Mononuclear cell (primary cell): ENCODE measurements around the gene PPM1B. TPM values are rescaled to one million over a fixed set of nuclear protein-coding genes. Genes with fewer than 3 reads are reported as not detected.
"Not testable (repeated sequence)": the region's sequence is repeated elsewhere in the genome, so short reads cannot be mapped to it uniquely, and the experiment has no call there.

Experiments
- H3K27me3 ChIP-seq: 2 replicates; pipeline ENCODE4 v1.6.0; 2011; ENCODE audit warnings: low read length, control low read depth; ENCODE audit not compliant: insufficient read depth
- H3K4me1 ChIP-seq: 2 replicates; pipeline ENCODE4 v1.5.1; 2011; ENCODE audit warnings: mild to moderate bottlenecking, low read length, control low read depth; ENCODE audit not compliant: insufficient read depth
- H3K4me3 ChIP-seq: 2 replicates; pipeline ENCODE4 v1.5.1; 2011; ENCODE audit warnings: mild to moderate bottlenecking, low read length, moderate library complexity
- H3K9me3 ChIP-seq: 2 replicates; pipeline ENCODE4 v1.5.1; 2011; ENCODE audit warnings: low read depth, mild to moderate bottlenecking, control low read depth, low read length
- total RNA-seq: library from RNA; depleted of rRNA; stranded (reverse); fragments of >200 nt; gene quantifications from one replicate; pipeline ENCODE4 v1.2.3, GENCODE V29; 2012

Gene PPM1B
- total RNA-seq, 1 donor, result 112 TPM

DNA sequence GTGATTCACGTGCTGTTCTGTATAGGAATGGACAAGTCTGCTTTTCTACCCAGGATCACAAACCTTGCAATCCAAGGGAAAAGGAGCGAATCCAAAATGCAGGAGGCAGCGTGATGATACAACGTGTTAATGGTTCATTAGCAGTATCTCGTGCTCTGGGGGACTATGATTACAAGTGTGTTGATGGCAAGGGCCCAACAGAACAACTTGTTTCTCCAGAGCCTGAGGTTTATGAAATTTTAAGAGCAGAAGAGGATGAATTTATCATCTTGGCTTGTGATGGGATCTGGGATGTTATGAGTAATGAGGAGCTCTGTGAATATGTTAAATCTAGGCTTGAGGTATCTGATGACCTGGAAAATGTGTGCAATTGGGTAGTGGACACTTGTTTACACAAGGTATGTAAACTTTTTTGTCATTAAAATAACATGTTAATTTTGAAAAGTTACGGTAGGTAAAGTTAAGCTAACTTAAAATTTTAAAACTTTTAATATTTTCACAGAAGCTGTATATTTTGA, 33.0 kb downstream of the PPM1B start:
- peaks cover 3% of the 10 kb centered on the region for H3K4me1 ChIP-seq
- H3K9me3 ChIP-seq, result no peaks in the 10 kb centered on the region
- no peaks in the 10 kb centered on the region for H3K27me3 ChIP-seq
- H3K4me3 ChIP-seq, result no peak overlapping the region

DNA sequence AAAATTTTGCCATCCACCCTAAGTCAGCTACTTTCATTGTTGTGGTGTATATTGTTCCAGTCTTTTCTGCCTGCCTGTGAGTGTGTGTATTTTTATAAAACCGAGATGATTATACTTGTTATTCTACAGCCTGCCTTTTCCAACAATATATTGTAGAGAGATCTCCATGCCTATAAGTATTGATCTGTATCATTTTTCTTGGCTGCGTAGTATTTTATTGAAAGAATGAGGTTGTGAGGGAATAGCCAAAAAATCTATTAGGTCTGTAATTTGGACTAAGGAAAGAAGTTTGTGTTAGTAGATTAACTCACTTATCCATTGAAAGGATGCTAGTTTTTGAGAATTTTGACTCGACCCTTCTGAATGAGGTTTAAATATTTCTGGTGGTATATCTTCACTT, 34.9 kb downstream of the PPM1B start:
- no peaks in the 10 kb centered on the region for H3K27me3 ChIP-seq
- no peak overlapping the region for H3K4me3 ChIP-seq
- H3K9me3 ChIP-seq, result no peaks in the 10 kb centered on the region
- peaks cover 3% of the 10 kb centered on the region for H3K4me1 ChIP-seq

DNA sequence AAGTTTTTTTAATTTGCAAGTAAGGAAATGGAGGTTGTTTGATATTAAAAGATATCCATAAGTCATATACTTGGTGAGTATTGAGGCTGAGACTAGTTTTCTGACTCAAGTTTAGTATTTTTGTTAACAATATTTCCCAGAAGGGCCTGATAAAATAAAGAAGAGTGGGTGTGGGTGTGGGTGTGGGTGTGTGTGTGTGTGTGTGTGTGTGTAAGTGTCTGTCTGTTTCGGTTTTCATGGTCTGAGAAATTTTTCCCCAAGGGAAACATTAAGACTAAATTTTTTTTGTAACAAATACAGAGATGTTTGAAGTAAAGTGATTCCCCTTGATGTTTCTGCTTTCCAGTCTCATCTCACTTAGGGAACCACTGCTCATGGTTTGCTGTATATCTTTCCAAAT, 36.5 kb downstream of the PPM1B start:
- Histone ChIP-seq H3K9me3 (no peaks in the 10 kb centered on the region), H3K27me3 (no peaks in the 10 kb centered on the region), H3K4me1 (peaks cover 3% of the 10 kb centered on the region), H3K4me3 (no peak overlapping the region)

DNA sequence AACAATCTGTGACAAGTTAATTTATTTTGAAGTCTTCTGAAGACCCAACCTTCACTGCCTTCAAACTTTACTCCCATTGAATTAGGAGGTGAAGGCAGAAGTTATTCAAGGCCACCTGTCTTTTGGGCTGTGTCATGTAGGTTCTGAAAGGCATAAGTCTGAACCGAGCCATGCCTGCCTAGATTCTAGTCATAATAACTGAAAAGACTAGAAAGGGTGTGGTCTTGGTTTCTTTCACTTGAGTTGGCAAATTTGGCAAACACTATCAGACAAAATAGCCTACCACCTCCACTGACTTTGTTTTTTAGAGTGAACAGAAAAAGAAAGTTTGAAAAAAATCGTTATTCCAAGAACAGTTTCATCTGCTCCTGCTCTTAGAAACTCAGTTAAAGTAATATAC, 38.4 kb downstream of the PPM1B start:
- Histone ChIP-seq H3K9me3 (no peaks in the 10 kb centered on the region), H3K4me3 (no peak overlapping the region), H3K4me1 (no peaks in the 10 kb centered on the region), H3K27me3 (no peaks in the 10 kb centered on the region)

DNA sequence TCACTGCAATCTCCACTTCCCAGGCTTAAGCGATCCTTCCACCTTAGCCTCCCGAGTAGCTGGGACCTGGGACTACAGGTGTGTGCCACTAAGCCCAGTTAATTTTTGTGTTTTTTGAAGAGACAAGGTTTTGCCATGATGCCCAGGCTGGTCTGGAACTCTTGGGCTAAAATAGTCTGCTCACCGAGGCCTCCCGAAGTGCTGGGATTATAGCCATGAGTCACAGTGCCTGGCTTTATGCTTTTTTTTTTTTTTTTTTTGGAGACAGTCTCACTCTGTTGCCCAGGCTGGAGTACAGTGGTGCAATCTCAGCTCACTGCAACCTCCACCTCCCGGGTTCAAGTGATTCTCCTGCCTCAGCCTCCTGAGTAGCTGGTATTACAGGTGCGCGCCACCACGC, 39.0 kb downstream of the PPM1B start:
- H3K27me3 ChIP-seq, H3K9me3 ChIP-seq, H3K4me3 ChIP-seq, H3K4me1 ChIP-seq: not testable (repeated sequence)

DNA sequence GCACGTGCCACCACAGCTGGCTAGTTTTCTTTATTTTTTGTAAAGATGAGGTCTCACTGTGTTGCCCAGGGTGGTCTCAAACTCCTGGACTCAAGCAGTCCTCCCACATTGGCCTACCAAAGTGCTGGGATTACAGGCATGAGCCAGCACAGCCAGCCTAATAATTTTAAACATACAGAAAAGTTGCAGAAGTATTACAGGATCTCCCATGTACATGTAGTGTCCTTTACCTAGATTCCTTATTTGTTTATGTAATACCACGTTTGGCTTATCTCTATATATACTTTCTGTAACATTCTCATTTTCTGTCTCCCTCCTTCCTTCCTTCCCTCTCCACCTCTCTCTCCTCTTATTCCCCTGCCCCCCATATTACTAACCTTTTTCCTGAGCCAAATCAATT, 41.7 kb downstream of the PPM1B start:
- H3K27me3 ChIP-seq, result no peaks in the 10 kb centered on the region
- H3K9me3 ChIP-seq, result no peaks in the 10 kb centered on the region
- no peak overlapping the region for H3K4me3 ChIP-seq
- no peaks in the 10 kb centered on the region for H3K4me1 ChIP-seq

DNA sequence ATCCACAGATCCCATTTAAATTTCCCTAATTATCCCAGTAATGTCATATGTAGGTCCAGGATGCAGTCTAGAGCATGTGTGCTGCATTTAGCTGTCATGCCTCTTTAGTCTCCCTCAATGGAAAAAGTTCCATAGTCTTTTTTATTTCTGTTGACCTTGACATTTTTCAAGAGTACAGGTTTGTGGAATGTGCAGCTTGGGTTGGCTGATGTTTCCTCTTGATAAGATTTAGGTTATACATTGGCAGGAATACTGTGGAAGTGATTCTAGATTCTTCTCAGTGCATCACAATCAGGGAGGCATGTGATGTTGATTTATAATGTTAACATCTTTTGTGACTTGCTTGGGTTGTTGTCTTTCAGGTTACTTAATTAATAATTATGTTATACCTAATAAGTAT, 42.5 kb downstream of the PPM1B start:
- no peaks in the 10 kb centered on the region for H3K27me3 ChIP-seq
- H3K4me1 ChIP-seq, result no peaks in the 10 kb centered on the region
- no peak overlapping the region for H3K4me3 ChIP-seq
- H3K9me3 ChIP-seq, result no peaks in the 10 kb centered on the region

DNA sequence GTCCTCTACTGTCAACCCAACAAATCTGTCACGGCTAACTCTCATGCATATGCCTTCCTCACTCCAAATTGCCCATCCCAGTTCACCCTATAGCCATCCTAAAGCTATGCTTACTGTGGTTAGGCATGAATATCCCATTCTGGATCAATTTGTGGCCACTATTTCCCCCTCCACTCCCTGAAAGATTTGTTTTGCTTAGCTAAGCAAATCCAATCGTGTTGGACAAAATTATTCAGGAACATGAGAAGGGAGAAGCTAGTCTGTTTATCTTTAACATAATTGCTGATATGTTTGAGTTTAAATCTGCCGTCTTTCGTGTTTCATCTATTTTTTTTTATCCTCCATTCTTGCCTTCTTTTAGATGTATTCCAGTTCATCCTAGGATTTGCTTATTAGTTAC, 43.6 kb downstream of the PPM1B start:
- Histone ChIP-seq H3K9me3 (no peaks in the 10 kb centered on the region), H3K27me3 (no peaks in the 10 kb centered on the region), H3K4me3 (no peak overlapping the region), H3K4me1 (no peaks in the 10 kb centered on the region)

DNA sequence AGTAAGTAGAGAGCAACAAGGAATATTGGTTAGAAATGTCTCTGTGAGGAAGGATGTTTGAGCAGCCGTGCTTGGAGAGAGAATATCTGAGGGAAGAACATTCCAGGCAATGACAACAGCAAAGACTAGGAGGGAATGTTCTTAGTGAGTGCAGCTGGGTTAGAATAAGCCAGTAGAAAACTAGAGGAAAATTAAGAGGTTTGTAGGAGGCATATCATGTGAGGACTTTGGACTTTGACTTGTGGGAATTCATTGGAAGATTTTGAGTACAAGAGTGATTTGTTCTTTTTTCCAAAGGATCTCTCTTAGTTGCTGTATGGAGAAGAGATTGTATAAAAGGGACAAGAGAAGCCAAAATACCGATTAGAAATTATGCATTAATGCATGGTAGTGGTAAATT, 47.2 kb downstream of the PPM1B start:
- Histone ChIP-seq H3K4me3 (no peak overlapping the region), H3K9me3 (no peaks in the 10 kb centered on the region), H3K4me1 (no peaks in the 10 kb centered on the region), H3K27me3 (no peaks in the 10 kb centered on the region)

DNA sequence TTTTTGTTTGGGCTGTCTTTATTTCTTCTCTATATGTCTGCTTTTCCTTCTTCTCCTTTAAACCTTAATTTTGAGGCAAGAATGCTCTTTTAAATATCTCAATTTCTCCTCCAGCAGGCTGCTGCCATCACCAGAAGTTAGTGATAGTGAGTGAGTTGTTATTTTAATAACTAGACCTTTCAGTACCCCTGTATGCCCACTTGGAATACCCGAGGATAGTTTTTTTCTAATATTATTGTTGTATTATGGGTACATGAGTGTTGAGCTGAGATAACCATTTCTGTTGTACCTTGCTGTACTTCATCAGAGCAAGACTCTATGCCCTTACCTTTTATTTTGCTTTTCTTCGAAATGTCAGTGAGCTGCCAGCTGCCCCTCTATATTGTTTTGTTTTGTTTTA, 50.1 kb downstream of the PPM1B start:
- no peaks in the 10 kb centered on the region for H3K27me3 ChIP-seq
- H3K4me1 ChIP-seq, result no peaks in the 10 kb centered on the region
- no peak overlapping the region for H3K4me3 ChIP-seq
- no peaks in the 10 kb centered on the region for H3K9me3 ChIP-seq

DNA sequence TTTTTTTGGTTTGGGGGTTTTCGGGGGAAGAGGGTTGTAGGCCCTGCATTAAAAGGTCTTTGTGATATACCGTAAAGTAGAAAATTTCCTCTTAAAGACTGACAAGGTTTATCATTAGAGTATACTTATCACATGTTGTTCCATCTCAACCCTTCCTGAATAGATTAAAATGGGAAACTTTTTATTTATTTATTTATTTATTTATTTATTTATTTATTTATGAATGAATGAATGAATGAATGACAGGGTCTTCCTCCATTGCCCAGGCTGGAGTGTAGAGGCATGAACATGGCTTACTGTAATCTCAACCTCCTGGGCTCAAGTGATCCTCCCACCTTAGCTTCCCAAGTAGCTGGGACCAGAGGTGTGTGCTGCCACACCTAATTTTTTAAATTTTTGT, 58.1 kb downstream of the PPM1B start:
- no peaks in the 10 kb centered on the region for H3K27me3 ChIP-seq
- H3K4me1 ChIP-seq, result no peaks in the 10 kb centered on the region
- no peaks in the 10 kb centered on the region for H3K9me3 ChIP-seq
- no peak overlapping the region for H3K4me3 ChIP-seq

DNA sequence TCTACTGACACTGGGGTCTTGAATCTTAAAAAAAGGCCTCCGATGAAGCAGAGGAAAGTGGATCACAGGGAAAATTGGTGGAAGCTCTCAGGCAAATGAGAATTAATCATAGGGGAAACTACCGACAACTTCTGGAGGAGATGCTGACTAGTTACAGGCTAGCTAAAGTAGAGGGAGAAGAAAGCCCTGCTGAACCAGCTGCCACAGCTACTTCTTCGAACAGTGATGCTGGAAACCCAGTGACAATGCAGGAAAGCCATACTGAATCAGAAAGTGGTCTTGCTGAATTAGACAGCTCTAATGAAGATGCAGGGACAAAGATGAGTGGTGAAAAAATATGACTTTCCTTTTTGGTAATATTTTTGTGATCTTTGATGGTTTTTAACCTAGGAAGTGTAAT, 61.7 kb downstream of the PPM1B start:
- Histone ChIP-seq H3K9me3 (no peaks in the 10 kb centered on the region), H3K4me3 (no peak overlapping the region)

DNA sequence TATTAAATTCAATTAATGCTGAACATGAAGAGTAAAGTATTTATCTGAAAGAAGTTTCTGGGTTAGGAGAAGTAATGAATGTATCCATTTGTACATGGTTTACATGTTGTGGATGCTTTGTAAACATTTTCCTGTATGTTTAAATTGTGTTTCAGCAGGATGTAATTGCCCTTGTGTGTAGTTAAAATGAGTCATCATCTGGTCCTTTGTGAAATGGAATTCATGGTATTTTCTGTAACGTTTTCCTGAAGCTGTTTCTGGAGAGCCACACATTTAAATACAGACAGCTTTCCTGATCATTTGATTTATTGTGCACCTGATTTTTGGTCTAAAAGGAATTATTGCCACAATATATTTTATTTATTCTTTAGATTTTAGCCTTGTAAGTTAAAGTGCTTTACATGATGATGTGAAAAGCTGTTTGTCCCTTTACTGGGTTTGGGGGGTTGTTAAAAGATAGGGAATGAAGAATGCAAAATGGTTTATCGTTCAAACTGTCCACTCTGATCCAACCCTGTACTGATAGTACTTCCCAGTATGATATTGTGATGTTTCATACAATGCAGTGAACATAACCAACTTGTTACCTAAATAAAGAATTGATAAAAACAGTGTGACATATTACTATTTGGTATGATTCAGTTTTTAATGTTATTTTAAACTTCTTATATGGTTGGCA, 64.9 kb downstream of the PPM1B start:
- Histone ChIP-seq H3K4me1 (peaks cover 7% of the 10 kb centered on the region), H3K27me3 (no peaks in the 10 kb centered on the region), H3K9me3 (no peaks in the 10 kb centered on the region), H3K4me3 (no peak overlapping the region)

More for the DNA sequence above, 61.7 kb downstream of the PPM1B start:
- no peaks in the 10 kb centered on the region for H3K4me1 ChIP-seq
- no peaks in the 10 kb centered on the region for H3K27me3 ChIP-seq

DNA sequence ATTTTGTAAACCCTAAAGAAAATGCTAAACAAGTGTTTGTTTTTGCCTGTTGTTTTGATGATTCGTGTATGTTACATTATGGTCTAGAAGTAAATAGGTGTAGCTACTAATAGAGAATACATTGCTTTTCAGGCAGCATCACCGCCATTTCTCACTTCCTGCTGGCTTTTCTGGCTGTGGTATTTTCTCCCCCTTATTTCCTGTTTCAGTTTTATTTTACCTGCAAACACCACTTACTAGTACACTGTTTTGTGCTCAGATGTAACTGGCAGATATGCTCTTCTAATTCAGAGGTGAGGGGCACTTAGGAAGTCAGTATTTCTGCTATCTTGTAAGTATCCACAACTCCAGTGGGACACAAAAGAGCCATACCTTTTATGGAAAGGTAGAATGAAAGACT, 68.5 kb downstream of the PPM1B start:
- no peaks in the 10 kb centered on the region for H3K9me3 ChIP-seq
- H3K4me3 ChIP-seq, result no peak overlapping the region
- H3K4me1 ChIP-seq, result peaks cover 7% of the 10 kb centered on the region

DNA sequence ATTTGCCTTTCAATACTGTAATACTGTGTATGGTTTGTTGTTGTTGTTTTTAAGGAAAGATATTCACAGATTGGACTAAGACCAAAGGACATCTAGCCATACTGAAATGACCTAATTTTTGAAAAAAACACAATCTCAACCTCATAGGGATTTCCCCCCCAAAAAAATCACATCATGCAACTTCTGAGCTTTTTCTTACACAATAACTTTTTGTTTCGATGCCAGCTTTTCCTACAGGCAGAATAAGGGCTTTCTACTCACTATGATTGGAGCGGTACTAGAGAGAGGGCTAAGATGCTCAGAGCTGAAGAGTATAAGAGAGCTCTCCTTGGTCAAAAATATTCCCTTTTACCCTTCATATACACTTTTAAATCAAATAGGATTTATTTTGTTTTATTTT, 74.2 kb downstream of the PPM1B start:
- H3K4me3 ChIP-seq, result no peak overlapping the region
- no peaks in the 10 kb centered on the region for H3K27me3 ChIP-seq
- peaks cover 8% of the 10 kb centered on the region for H3K4me1 ChIP-seq
- H3K9me3 ChIP-seq, result no peaks in the 10 kb centered on the region

More for the DNA sequence above, 68.5 kb downstream of the PPM1B start:
- no peaks in the 10 kb centered on the region for H3K27me3 ChIP-seq

DNA sequence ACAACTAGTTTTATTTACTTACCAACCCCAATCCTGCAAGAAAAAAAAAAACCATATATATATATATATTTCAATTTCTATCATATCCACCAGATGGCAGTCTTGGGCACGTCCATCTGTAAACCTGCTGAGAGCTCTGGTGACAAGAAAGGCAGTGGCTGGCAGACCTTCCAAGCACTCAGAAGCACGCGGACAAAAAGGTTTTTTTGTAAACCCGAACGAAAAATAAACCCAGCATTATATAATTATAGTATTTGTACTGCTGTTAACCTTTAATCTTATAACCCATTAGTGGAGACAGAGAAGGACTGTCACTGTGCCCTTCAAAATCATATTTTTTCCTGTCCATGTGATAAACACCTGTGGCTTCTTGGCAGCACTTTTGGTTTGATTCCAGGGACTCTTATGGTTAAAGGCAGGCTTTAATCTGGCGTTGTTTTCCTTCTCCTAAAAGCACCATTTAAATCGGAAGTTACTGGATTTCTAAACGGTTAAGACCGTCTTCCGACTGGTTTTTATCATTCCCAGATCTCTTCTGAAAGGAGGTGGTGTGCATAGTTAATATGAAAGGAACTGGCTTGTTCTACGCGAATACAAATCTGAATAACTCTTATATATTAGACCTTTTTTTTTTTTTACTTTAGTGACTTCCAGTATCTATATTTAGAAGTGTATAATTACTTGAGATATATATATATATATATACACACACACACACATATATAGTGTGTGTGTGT, 75.6 kb downstream of the PPM1B start:
- H3K27me3 ChIP-seq, result no peaks in the 10 kb centered on the region
- peaks cover 6% of the 10 kb centered on the region for H3K4me1 ChIP-seq
- H3K9me3 ChIP-seq, result no peaks in the 10 kb centered on the region
- peak overlapping the region; percentile 7 for H3K4me3 ChIP-seq
